Ramos (cell line): ENCODE results near the gene ABCG8.

Experiments
- in situ Hi-C: fragments of 300-500 bp; cut with MboI; formaldehyde crosslinking; loops from one replicate; pipeline ENCODE4 v1.14.3; 2022; ENCODE audit warnings: low sequenced_read_pairs; ENCODE audit not compliant: unreplicated experiment

Gene ABCG8

DNA sequence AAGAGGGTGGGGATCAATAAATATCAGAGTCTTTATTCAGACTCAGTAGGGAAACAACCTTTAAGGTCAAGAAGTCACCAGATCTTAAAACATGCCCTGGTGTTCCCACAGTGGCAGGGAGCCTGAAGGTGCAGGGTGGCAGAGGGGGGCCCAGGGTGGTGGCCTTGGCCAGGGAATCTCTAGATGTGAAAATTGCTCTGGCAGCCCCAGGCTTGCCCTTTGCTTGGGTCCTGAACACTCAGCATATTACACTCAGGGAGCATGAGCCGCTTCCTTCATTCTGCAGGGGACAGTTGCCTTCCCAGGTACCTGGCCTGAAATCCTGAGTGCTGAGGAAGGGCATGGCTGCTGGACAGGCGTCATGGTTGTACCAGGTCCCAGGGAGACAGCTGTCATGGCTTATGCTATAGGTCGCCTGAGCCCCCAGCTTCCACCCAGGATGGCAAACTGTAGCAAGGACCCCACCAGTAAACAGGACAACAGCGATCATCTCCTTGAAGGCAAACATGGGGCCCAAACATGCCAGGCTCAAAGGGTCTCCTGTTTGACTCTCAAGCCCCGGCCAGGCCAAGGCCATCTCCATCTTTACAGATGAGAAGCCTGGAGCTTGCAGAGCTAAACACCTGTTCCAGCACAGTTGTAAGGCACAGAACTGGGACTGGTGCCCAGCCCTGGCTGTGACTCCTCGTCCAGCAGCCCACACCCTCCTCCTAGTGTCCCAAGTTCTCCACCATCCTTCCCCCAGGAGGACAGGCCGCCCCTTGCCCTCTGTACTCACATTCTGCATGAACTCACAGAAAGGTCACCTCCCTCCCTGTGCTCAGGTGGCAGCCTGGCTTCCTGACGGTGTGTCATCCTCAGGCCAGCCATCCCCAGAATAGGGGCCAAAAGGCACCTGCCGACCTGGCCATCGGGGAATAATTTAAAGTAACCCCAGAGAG, 14.6 kb downstream of the ABCG8 start:
- in situ Hi-C loops: no loop called here

DNA sequence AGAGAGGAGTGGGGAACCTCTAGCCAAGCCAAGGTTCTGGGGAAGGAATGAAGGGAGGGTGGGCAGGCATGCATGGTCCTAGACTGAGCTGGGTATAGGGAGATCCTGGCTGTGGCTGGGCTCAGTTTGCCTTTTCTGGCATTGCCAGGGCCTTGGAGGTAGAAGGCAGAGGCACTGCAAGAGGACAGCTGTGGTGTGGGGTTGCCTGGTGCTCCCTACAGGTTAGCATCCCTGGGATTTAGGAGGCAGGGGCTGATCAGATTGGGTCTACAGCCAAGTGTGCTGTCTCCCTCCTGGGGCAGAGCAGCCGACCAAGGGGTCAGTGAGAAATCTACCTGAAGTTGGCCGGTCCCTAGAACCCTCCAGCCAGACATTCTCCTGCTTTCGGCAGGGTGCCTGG, 15.9 kb downstream of the ABCG8 start:
- in situ Hi-C loops: no loop called here

DNA sequence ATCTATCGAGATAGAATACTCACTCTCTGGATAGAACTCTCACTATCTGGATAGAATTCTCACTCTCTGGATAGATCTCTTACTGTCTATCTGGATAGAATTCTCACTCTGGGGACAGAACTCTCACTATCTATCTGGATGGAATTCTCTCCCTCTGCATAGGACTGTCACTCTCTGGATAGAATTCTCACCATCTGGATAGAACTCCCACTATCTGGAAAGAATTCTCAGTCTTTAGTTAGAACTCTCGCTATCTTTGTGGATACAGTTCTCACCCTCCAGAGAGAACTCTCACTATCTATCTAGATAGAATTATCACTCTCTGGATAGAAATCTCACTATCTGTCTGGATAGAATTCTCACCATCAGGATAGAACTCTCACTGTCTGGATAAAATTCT, 16.5 kb downstream of the ABCG8 start:
- in situ Hi-C loops: no loop called here

DNA sequence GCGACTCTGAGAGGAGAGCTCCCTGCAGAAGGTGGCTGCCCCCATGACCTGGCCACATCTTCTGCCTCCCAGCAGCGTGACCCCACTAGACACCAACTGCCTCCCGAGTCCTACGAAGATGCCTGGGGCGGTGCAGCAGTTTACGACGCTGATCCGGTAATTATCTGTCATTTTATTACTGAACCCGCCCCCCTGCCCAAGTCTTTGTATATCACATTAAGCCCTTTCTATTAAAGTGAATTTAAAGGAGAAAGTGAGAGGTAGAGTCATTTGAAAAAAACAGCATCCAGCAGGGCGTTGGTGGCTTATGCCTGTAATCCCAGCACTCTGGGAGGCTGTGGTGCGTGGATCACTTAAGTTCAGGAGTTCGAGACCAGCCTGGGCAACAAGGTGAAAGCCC, 33.4 kb downstream of the ABCG8 start:
- in situ Hi-C loops: no loop called here

DNA sequence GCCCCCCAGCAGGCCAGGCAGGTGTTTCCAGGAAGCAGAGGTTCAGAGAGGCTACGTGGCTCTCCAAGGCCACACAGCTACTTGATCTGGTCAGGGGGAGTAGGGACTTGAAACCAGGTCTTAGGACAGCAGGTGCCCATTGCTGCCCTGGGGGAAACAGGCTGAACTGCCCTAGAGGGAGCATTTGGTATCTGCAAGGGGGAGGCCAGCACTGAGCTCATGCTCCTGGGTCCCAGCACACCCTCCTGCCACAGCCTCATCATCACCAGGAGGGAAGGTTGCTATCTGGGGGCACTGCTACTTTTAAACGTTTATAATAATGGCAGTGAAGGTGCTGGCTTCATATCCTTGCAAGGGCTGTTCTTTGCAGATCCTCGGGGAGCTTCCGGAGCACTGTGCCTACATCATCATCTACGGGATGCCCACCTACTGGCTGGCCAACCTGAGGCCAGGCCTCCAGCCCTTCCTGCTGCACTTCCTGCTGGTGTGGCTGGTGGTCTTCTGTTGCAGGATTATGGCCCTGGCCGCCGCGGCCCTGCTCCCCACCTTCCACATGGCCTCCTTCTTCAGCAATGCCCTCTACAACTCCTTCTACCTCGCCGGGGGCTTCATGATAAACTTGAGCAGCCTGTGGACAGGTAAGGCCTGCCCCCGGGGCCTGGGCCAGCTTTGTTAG, 36.1 kb downstream of the ABCG8 start:
- in situ Hi-C loops: loop anchor here (25.0 kb wide), 1 partner anchor 1087 kb away; no protein-coding TSS in a partner anchor

DNA sequence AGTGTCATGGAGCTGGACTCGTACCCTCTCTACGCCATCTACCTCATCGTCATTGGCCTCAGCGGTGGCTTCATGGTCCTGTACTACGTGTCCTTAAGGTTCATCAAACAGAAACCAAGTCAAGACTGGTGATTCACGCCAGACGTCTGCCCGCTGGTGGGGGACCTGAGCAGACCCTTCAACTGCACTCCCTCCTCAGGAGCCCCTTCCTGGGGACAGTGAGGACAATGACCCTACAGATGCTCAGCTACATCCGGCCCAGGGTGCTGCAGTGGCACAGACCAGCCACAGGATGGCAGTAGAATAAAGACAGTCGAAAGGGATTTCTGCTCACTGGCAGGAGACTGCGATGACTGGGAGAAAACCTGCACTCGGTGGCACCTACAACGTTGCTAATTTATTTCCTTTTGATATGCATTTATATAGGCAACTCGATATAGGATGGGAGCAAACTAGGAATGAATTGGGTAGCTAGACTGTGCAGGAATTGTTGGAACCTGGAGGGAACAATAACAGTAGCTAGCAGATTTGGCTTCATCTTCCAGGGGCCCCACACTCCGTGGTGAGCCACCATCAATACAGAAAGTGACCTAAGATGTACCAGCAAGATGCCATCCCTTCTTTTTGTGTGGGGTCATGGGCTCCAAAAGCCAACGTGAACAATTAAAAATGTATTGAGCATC, 39.2 kb downstream of the ABCG8 start:
- in situ Hi-C loops: loop anchor here (25.0 kb wide), 1 partner anchor 1084 kb away; no protein-coding TSS in a partner anchor

DNA sequence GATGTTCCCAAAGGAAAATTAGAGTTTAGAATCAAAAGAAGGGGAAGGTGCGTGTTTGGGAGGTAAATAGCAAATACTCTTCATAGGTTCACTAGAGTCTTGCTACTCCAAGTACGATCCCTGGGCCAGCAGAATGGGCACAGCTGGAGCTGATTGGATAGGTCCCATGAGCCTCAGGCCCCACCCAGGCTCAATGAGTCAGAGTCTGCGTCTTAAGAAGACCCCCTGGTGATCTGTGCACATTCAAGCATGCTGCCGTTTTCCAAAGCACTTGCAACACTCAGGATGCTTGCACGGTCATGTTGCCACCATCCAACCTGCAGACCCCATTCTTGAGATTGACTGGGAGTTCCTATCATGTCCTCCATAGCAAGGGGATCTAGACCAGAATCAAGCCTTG, 40.5 kb downstream of the ABCG8 start:
- in situ Hi-C loops: loop anchor here (25.0 kb wide), 1 partner anchor 1083 kb away; no protein-coding TSS in a partner anchor

DNA sequence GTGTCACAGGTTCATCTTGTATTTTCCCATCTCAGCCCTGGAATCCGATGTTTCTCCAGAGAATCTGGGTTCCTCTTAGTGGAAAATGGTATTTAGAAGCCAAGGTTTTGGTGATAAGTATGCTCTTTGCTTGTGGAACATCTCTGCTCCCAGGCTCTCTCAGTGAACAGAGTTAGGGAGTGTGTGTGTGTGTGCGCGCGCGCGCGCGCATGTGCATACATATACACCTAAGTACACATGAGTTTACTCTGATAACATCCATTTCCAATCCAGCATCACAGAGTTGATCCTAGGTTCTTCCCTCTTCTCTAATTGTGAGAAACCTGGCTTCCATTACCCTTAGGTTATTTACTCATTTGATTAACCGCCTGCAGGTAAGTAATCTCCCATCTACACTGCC, 41.7 kb downstream of the ABCG8 start:
- in situ Hi-C loops: loop anchor here (25.0 kb wide), 1 partner anchor 1082 kb away; no protein-coding TSS in a partner anchor

DNA sequence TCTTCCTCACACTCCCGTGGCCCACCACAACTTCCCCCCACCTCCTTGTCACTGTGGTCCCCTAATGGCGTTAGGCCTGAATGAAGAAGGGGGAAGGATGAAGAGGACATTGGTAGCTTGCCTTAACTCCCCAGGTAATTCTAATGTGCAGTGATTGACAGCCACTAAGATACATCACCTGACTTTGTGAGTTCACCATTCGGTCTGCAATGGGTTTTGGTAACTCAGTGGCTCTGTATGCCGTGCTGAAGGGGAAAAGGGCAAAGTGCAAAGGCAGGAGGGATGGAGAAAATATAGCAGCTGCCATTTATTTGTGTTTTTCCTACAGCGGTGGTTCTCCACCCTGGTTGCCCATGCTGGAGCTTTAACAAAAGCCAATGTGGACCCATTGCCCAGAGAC, 42.2 kb downstream of the ABCG8 start:
- in situ Hi-C loops: loop anchor here (25.0 kb wide), 1 partner anchor 1081 kb away; no protein-coding TSS in a partner anchor

DNA sequence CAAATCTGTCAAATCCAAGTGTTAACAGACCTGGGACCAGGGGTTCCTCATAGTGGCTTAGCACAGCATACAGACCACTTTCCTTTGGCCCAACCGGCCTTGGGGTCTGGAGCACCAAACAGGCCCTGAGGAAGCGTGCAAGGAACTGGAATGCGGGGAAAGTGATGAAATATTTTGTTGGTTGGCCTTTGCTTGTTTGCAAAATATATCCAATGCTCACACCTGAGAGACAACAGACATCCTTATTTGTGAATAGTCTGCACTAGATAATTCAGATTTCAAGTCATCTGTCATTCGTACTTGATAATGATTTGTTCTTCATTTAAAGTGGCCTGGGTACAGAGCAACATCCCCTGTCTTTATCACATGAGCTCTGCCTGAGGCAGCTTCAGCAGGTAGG, 43.5 kb downstream of the ABCG8 start:
- in situ Hi-C loops: loop anchor here (25.0 kb wide), 1 partner anchor 1080 kb away; no protein-coding TSS in a partner anchor

DNA sequence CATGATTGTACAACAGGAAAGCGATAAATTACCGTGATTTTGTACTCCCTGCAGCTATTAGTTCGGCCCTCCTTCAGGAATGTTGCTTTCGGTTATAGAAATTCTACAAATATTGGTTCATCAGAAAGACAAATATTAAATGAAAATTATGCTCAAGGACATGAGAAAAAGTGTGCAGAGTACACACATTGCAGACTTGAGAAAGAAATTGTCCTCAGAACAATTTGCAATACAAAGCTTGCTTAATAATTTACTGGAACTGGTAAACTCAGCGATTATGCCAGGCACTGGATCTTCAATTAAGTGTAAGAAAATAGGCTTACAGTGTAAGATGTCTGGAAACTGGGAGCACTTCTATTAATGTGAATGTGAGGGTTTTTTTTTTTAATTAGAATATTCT, 45.9 kb downstream of the ABCG8 start:
- in situ Hi-C loops: loop anchor here (25.0 kb wide), 1 partner anchor 1078 kb away; no protein-coding TSS in a partner anchor

DNA sequence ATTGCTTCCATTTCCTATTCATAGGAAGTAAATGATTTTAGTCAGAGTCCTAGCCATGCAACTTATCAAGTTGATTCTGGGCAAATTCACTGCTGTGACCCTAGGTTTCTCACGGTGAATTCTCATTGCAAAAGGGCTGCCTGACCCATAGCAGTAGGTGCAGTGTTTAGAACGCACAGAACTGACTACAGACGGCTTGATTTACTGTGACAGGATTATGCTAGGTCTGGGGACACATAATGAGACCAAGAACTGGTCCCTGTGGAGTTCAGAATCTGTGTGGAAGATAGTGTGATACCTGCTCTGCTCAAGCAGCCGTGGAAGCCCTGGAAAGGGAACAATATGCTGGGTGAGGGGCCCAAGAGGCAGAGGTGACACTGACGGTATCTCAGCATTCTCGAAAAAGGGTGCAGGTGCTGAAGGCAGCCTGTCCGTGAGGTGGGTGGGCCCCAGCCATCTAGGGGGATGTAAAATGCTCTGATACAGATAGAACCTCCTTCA, 46.4 kb downstream of the ABCG8 start:
- in situ Hi-C loops: loop anchor here (25.0 kb wide), 1 partner anchor 1077 kb away; no protein-coding TSS in a partner anchor

DNA sequence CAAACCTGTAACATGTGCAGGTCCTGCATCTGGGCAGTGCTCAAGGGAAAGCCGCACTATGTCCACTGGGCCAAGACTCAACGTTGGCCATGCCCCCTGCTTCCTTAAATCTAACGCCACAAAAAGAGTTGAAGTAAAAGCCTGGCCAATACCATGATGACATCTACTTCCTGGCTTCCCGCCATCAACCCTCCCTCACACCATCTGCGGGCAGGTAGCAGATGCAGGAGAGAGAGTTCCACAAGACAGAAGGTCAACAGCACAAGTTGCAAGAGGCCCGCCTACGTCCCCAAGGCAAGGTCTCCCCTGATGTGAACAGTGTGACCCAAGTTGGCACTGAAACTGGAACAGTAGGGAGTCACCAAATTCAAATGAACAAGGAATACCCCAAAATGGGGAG, 48.4 kb downstream of the ABCG8 start:
- in situ Hi-C loops: loop anchor here (25.0 kb wide), 1 partner anchor 1075 kb away; no protein-coding TSS in a partner anchor

DNA sequence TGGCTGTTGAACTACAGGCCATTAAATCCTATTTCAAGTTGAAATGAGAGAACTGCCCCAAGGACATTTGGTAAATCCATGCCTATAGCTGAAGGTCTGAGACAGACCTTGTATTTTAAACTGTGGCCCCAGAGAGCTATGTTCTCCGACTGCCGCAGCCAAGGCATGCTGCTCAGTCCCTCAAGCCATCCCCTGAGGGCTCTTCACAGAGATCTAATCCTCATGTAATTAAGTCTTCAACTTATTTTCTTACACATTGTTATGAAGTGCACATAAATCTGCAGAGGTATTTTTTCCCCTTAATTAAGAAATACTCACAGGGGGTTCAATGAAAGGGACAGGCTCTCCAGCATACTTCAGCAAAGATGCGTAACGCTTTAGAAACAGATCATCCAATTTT, 50.6 kb downstream of the ABCG8 start:
- in situ Hi-C loops: loop anchor here (25.0 kb wide), 1 partner anchor 1073 kb away; no protein-coding TSS in a partner anchor

DNA sequence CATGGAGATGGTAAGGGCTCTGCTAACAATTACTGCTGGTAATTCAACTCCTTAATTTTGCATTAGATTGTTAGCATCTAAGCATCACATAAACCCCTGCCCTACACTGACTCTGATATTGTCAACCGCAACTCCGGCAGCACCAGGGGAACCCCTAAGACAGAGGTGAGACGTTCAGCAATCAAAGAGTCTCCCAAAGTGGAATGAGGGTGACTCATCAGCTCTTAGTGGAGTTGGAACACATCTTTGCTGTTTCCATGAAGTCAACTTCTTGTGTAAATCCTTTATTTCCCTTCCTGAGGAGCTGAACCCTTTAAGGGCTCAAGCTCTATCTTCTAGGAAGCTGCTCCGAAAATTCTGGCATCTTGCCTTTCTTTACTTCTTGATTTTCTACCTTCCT, 52.1 kb downstream of the ABCG8 start:
- in situ Hi-C loops: loop anchor here (25.0 kb wide), 1 partner anchor 1071 kb away; no protein-coding TSS in a partner anchor

DNA sequence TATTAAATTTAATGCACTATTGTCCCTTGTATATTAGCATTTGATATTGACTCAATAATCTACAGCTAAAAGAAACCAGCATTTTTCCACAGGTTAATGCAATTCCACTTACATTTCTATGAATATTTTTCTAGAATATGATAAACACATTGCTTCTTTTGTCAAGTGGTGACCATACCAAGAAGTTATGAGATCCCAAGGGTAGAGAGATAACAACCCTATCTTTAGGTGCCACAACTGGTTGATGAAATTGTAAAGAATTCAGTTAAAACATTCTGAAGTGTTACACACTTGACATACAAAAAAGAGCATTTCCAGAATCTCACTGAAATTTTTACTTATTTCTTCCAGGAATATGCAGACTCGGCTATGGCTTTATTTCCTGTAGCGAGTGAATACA, 56.0 kb downstream of the ABCG8 start:
- in situ Hi-C loops: loop anchor here (25.0 kb wide), 1 partner anchor 1068 kb away; no protein-coding TSS in a partner anchor

DNA sequence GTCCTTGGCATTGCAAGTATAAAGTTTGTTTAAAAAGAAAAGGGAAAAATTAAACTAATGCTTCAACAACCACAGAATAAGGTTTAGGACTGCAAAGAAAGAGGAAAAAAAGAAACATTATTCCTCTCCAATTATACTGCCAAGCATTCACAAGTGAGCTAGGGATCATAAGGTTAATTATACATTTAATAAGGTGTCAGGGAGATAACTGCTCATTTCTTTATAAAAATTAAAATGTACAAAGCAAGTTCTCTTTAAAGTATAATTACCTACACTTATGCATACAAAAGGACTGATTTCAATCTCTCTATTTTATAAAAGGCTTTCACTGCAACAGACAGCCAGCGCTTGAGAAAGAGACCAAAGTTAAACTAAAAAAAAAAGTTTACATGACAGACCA, 58.1 kb downstream of the ABCG8 start:
- in situ Hi-C loops: loop anchor here (25.0 kb wide), 1 partner anchor 1065 kb away; no protein-coding TSS in a partner anchor

DNA sequence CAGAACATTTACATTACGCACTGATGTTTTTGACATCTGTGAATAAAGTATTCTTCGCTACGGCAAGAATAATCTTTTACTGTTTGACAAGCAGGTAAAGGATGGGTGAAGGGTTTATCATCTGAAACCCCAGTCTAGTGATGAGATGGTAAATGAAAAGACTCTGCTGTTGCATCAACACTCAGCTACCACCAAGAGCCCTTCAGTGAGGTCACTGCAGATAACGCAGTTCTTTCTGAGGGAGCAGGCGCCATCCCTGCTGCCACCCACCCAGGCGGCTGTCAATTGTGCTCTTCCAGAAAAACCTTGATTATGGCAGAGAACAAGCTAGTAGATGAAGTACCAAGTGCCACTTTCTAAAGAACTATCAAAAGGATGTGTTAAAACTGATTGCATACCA, 58.7 kb downstream of the ABCG8 start:
- in situ Hi-C loops: loop anchor here (25.0 kb wide), 1 partner anchor 1065 kb away; no protein-coding TSS in a partner anchor

DNA sequence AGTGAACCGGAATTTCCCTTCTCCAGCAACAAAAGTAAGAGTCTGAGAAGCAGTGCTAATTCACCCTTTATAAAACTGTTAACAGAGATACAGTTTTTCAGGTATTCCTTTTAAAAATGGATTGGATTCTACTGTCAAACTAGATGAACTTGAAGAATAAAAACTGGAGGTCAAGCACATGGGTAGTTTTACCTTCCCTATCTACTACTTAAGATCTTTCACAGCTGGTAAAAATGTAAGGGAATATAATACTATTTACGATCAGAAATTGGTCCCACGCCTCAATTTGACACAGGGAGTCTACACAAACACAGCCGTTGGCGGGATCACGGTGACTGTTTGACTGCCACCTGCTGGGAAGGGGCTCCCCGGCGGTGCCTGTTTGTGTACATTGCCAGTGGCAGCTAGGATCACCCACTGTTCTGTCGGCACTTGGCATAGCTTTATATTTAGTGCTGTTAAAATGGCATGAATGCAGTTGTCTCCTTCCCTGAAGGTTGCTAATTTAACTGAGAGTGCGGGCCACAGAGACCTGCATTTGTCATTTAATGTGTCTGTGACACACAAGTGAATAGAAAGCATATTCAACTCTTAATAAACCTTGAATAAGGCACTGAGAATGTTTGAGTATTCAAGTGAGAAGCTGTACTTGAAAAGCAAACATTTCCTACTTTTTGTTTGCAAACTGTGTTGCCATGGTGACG, 59.5 kb downstream of the ABCG8 start:
- in situ Hi-C loops: loop anchor here (25.0 kb wide), 1 partner anchor 1064 kb away; no protein-coding TSS in a partner anchor
